GM18508 (cell line): ENCODE measurements around the gene BNC2.

Experiments
- ATAC-seq: cut with Tn5 transposase; IDR thresholded peaks from one replicate; pipeline ENCODE4 v1.9.1; 2021; ENCODE audit warnings: moderate number of reproducible peaks; ENCODE audit not compliant: insufficient read depth, unreplicated experiment

The BNC2 gene

DNA sequence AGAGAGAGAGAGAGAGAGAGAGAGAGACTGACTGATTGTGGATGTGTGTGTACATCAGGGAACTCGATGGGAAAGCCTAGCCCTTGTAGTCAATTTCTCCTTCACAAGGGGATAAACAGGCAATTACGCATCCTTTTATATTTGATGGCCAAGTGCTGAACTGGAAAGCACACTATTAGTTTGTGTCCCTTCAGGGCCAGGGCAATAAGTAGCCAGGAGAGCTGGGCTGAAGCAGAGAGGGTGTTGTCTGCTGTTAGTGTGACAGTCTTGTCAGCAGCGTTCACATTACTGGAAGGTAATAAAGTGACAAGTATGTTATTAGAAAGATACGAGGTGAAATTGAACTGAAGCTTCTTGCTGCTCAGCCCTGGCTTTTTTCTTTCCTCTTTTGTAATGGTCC lies 457.7 kb downstream of the BNC2 start:
- no peak for ATAC-seq

GRCh38 chr9:16411311-16411710 lies 459.2 kb downstream of the BNC2 start:
- no peak for ATAC-seq

DNA sequence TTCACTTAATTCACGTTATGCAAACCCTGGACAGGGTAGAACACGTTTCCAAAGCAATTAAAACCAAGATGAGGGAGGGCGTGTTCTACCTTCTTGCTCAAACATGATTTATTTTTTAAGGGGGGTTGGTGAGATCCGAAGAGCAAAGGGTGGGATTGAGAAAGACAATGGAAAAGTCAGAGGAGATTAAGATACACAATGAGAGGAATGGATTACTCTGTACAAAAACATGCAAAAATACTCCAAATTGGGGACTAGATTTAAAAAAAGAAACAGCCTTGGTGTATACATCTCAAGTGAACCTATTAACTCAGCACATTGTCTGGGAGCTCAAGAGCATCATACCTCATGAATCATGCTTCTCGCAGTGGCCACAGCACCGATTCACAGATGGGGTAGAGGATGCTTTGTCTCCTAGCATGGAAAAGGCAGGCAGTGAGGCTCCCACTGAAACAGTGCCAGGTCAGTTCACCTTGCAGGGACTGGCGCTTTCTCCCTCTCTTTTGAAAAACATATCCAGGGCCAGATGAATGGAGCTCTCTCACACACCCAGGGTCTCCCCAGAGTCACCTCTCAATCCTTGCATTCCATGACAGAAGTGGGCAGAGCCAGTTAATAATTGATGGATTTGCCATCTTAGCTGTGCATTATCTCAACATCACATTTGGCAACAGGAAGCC lies 459.7 kb downstream of the BNC2 start:
- no peak for ATAC-seq

- ATAC-seq, result no peak
These were observed 462.9 kb downstream of the BNC2 start for GRCh38 chr9:16407617-16408016.

DNA sequence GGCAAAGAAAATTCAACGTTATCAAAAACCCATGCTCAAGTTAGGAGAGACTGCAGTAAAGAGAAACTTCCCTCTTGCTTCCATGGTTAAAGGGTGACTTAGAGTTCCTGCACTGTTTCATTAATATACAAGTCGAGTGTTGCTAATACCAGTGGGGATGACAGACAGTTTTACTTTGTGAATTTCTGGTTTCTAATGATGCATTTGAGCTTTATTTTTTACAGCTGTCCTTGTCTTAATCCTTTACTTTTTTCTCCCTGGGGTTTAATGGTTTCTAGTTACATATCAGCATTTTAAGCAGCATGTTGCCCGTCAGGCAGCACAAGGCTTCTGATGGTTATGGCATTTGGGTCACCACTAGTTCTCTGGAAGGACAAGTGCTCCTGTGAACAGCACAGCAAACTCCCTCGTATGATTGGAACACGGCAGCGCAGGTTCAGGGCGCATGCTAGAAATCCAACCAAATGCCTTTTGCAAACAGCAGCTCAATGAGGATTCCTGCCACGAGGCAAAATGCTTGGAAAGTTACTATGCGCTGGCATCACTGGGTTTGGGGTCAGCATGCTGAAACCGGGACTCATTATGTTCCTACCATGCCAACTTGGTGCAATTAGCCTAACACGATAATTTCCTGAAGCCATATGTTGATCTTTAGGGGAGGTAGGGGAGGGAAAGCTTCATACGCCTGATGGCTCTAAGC lies 463.8 kb downstream of the BNC2 start:
- no peak for ATAC-seq

DNA sequence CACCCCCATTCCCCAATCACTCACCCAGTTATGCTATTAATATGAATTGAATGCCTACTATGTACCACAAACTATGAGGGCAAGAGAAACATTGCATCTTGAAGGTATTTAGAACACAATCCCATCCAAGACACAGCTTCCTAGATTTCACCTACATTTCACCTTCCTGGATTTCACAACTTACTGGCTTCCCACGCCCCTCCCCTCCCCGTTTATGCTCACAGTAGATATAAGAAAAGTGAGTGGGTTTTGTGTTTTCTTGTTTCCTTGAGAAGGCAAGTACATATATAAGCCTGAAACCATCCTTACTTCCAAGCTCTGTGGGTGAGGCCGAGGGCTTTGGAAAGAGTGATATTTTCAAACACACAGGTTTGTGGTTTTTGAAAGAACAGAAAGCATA lies 465.0 kb downstream of the BNC2 start:
- ATAC-seq, result no peak

GRCh38 chr9:16401701-16402100 lies 468.8 kb downstream of the BNC2 start:
- ATAC-seq, result no peak

DNA sequence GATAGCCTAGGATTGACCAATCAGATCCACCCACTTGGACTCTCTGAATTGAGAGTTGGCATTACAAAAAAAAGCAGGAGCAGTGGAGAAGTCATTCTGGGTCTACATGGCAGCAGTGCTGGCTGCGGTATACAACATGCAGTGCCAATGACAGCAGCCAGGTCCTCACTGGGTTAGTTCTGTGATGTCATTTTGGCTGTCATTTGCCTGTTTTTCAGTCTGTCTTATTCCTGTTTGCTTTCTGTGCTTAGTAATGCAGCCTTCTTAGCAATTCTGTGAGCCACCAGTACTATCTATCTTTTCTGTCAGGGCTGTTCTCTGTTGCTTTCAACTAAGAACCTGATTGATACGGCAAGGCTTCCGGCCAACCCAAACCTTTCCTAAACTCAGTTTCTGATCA lies 471.8 kb downstream of the BNC2 start:
- ATAC-seq, result no peak

DNA sequence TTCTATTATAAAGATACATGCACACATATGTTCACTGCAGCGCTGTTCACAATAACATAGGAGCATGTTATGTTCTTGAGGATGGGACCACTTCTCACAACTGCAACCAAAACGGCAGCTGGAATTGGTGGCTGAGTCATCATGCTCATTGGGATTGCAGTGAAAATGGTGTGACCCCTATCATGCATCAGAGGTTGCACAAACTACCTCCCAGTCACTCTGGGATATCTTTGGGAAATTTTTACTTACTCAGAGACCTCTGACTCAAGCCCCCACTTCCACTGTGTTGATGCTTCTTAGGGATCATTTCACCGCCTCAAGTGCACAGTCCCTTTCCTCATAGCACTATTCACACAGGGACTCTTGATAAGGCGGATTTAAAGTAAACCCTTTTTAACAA lies 474.1 kb downstream of the BNC2 start:
- no peak for ATAC-seq

- no peak for ATAC-seq
These were observed 479.1 kb downstream of the BNC2 start for GRCh38 chr9:16391369-16391768.

- ATAC-seq, result no peak
These were observed 483.1 kb downstream of the BNC2 start for GRCh38 chr9:16387382-16387781.

DNA sequence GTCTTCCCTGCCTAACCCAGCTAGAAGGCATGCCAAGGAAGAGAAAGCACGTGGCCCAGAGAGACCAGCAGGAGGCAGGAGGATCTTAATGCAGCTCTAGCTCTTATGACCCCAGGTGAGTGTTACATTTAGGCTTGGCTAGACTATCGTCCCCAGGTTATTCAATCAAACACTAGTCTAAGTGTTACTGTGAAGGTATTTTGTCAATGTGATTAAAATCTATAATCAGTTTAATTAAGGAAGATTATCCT lies 483.7 kb downstream of the BNC2 start:
- ATAC-seq, result no peak

DNA sequence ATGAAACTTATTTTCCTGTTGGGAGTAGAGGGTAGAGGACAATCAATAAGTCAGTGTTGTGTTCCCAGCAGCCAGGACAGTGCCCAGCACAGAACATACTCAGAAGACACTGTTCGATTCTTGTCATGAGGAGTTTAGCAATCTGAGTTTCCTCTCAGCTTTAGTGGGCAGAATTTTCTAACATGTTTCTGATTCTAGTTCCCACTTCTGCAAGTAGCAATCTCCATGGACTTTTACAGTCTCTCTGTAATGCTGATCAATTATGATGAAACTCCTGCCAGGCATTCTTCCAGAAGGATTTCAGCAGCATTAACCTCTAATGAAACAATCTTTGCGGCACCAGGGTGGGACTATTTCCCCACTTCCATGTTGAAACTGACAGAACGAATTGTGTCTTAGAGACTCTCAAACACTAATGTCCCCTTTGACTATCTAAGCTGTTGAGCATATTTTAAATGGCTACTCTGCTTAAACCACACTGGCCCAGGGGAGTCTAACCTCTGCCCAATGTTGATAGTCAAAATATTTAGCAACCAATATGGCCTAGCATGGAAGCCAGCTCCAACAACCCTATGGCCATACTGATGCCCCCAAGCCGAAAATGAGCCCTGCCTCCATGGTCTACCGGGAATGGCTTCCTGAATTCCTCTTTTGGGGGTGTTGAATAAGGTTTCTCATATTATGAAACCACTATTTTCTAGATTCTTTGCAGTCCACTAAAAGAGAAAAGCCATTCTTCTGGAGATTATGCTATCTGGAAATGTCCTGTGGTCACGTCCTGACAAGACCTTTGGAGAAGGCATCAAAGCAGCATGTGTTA lies 484.3 kb downstream of the BNC2 start:
- no peak for ATAC-seq

DNA sequence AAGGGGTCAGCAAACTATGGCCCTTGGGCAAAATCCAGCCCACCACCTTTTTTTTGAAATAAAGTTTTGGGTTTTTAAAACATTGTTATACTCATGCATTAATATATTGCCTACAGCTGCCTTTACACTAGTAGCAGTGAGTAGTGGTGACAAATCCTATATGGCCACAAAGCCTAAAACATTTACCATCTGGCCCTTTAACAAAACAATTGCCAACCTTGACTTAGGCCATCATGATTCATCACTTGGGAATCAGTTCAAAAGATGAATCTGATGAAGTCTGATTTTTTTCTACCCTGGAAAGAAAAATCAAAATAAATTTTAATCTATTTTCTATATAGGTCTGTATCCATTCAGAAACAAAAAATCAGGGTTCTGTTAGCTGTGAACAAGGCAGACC lies 484.9 kb downstream of the BNC2 start:
- ATAC-seq, result no peak

DNA sequence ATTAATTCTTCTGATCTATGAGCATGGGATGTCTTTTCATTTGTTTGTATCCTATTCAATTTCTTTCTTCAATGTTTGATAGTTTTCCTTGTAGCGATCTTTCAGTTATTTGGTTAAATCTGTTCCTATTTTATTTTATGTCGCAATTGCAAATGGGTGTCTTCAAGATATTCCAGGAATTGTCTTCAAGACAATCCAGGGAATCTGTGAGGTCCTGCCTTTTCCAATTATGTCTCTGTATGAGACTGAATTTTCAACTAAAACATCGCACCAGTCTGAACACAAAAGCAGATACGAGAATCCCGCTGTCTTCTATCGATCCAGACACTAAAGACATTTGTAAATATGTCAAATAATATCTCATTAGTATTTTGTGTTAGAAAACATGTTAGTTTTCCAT lies 485.5 kb downstream of the BNC2 start:
- ATAC-seq, result no peak

- no peak for ATAC-seq
These were observed 493.2 kb downstream of the BNC2 start for GRCh38 chr9:16377311-16377710.

DNA sequence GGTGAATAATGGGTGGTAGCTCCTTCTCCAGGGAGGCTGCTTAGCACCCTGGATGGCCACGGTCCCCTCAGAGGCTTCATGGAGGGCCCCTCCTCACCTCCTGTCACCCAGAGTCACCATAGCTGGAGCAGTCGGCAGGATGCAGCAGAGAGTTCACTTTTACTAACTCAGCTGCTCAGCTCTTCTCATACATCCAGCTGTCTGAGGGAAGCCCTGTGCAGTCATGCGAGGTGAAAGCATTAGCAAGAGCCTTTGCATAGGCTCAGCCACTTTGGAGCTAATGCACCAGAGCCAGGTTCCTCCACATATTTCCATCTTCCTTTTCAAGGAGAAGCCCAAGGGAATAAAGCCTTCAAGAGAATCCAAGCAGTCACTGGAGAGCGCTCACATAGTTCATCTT lies 499.2 kb downstream of the BNC2 start:
- ATAC-seq, result no peak

- ATAC-seq, result no peak
These were observed 499.8 kb downstream of the BNC2 start for GRCh38 chr9:16370647-16371046.

DNA sequence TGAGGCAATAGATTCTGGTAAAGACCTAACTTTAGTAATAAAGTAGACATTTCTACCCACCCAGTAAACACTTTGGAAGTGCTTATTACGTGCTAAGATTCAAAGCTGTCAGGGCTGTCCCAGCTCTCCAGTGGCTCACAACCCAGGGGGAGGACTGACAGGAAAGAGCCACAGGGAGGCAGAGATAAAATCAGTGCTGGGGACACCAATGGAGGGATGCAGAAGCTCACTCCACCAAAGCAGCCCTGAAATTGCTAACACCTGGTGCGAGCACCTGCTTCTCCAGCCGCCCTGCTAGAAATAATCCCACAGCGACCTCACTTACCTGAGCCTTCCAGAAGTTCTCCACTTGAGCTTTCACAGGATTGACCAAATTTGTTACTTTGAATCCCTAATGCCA lies 501.0 kb downstream of the BNC2 start:
- ATAC-seq, result no peak

- no peak for ATAC-seq
These were observed 502.0 kb downstream of the BNC2 start for GRCh38 chr9:16368237-16369087.
